BE2C (cell line): ENCODE data around the gene MSL2.
"Not testable (repeated sequence)": the region's sequence is repeated elsewhere in the genome, so short reads cannot be mapped to it uniquely, and the experiment has no call there.

Experiments used
- DNase-seq: peaks from one replicate; pipeline ENCODE4 v3.0.0-alpha.2; 2020
- H3K27me3 ChIP-seq: fragments of 250-450 bp; sonication (Bioruptor Pico); 2 replicates; pipeline ENCODE4 v1.5.1; 2020; ENCODE audit warnings: mild to moderate bottlenecking
- H3K36me3 ChIP-seq: fragments of 250-450 bp; sonication (Bioruptor Pico); 2 replicates; pipeline ENCODE4 v1.5.1; 2020; ENCODE audit warnings: mild to moderate bottlenecking
- H3K4me1 ChIP-seq: fragments of 250-450 bp; sonication (Bioruptor Pico); 2 replicates; pipeline ENCODE4 v1.5.1; 2020
- H3K4me3 ChIP-seq: 2 replicates; pipeline ENCODE4 v1.5.1; 2011; ENCODE audit warnings: low read depth, low read length
- H3K9me3 ChIP-seq: fragments of 250-450 bp; sonication (Bioruptor Pico); 2 replicates; pipeline ENCODE4 v1.5.1; 2020
- CTCF ChIP-seq: IDR thresholded peaks from 2 replicates; pipeline ENCODE4 v1.5.1; 2012; ENCODE audit warnings: mild to moderate bottlenecking, low read depth, low read length

Gene MSL2

GRCh38 chr3:136152963-136153362, 43.2 kb downstream of the MSL2 start:
- Histone ChIP-seq H3K4me3 (no peak overlapping the region), H3K4me1 (no peaks in the 10 kb centered on the region; the same call in 1 of the 2 replicates), H3K36me3 (peaks cover 16% of the 10 kb centered on the region), H3K27me3 (no peaks in the 10 kb centered on the region), H3K9me3 (no peaks in the 10 kb centered on the region)
- TF ChIP-seq CTCF = no peak
- no peak for DNase-seq

GRCh38 chr3:136152176-136152843, 43.8 kb downstream of the MSL2 start:
- Histone ChIP-seq H3K4me3 (no peak overlapping the region), H3K27me3 (no peaks in the 10 kb centered on the region), H3K36me3 (peaks cover 16% of the 10 kb centered on the region), H3K9me3 (no peaks in the 10 kb centered on the region), H3K4me1 (no peaks in the 10 kb centered on the region; the same call in 1 of the 2 replicates)
- DNase-seq = no peak
- TF ChIP-seq CTCF = no peak

GRCh38 chr3:136151219-136151618, 44.9 kb downstream of the MSL2 start:
- no peak for DNase-seq
- TF ChIP-seq CTCF = no peak
- Histone ChIP-seq H3K4me1 (no peaks in the 10 kb centered on the region; the same call in 1 of the 2 replicates), H3K9me3 (no peaks in the 10 kb centered on the region), H3K36me3 (peaks cover 16% of the 10 kb centered on the region), H3K4me3 (no peak overlapping the region), H3K27me3 (no peaks in the 10 kb centered on the region)

GRCh38 chr3:136149667-136150066, 46.5 kb downstream of the MSL2 start:
- TF ChIP-seq CTCF = no peak
- Histone ChIP-seq H3K36me3 (peaks cover 16% of the 10 kb centered on the region), H3K27me3 (no peaks in the 10 kb centered on the region), H3K4me3 (no peak overlapping the region), H3K4me1 (no peaks in the 10 kb centered on the region; the same call in 1 of the 2 replicates), H3K9me3 (no peaks in the 10 kb centered on the region)
- DNase-seq = no peak

GRCh38 chr3:136146981-136147729, 49.0 kb downstream of the MSL2 start:
- no peak for DNase-seq
- Histone ChIP-seq H3K4me1 (no peaks in the 10 kb centered on the region; the same call in none of the 2 replicates), H3K9me3 (no peaks in the 10 kb centered on the region), H3K36me3 (peaks cover 12% of the 10 kb centered on the region), H3K27me3 (no peaks in the 10 kb centered on the region), H3K4me3 (no peak overlapping the region)
- no peak for TF ChIP-seq CTCF

GRCh38 chr3:136144397-136144796, 51.7 kb downstream of the MSL2 start:
- H3K4me3 ChIP-seq, H3K36me3 ChIP-seq, H3K4me1 ChIP-seq, H3K9me3 ChIP-seq, H3K27me3 ChIP-seq, DNase-seq: not testable (repeated sequence)
